PC-9 (cell line): Measurements from ENCODE around the gene LCN10. TPM values are rescaled to one million over a fixed set of nuclear protein-coding genes. Genes with fewer than 3 reads are reported as not detected.

Experiments used
- BruUV-seq: library from RNA; stranded (reverse); fragments of 400-500 nt; replicated peaks from 2 replicates; lab custom pipeline; 2021; lab: Mats Ljungman, UMichigan
- CTCF ChIA-PET: fragments of 300-600 bp; sonication (Branson Sonifier 250); formaldehyde crosslinking; loops from one replicate; lab custom pipeline; 2022; ENCODE audit warnings: antibody characterized with exemption; lab: Charles Lee
- POLR2A ChIA-PET: fragments of 300-600 bp; sonication (Branson Sonifier 250); formaldehyde crosslinking; loops from one replicate; lab custom pipeline; 2022; ENCODE audit warnings: antibody characterized with exemption; ENCODE audit not compliant: unreplicated experiment; lab: Charles Lee
- DNase-seq, 2 experiments: peaks; one replicate each; pipeline versions ENCODE4 v3.0.0 to v3.0.0-alpha.2; 2015 to 2022; ENCODE audit warnings: mixed read lengths in 1 of 2
- H2AFZ ChIP-seq: fragments of 200-600 bp; sonication (generic); 2 replicates; pipeline ENCODE4 v1.8.1; 2017; ENCODE audit warnings: antibody characterized with exemption
- H3F3A ChIP-seq: fragments of 200-600 bp; sonication (generic); 2 replicates; pipeline ENCODE4 v1.8.1; 2017; ENCODE audit warnings: antibody characterized with exemption, mild to moderate bottlenecking, low read depth; ENCODE audit not compliant: insufficient read depth
- H3K27ac ChIP-seq: fragments of 200-600 bp; sonication (generic); 2 replicates; pipeline ENCODE4 v1.6.1; 2016; ENCODE audit warnings: mixed run types
- H3K27me3 ChIP-seq: fragments of 200-600 bp; sonication (generic); 2 replicates; pipeline ENCODE4 v1.6.1; 2016; ENCODE audit warnings: low read depth, mixed run types; ENCODE audit not compliant: insufficient read depth
- H3K36me3 ChIP-seq: fragments of 200-600 bp; sonication (generic); 2 replicates; pipeline ENCODE4 v1.6.1; 2016; ENCODE audit warnings: low read depth, mixed run types
- H3K4me1 ChIP-seq: fragments of 200-600 bp; sonication (generic); replicated peaks from 2 replicates; pipeline ENCODE4 v1.6.1; 2016; ENCODE audit warnings: mixed run types; ENCODE audit not compliant: insufficient read depth
- H3K4me2 ChIP-seq: fragments of 200-600 bp; sonication (generic); 2 replicates; pipeline ENCODE4 v1.6.1; 2017; ENCODE audit warnings: mixed run types
- H3K4me3 ChIP-seq: fragments of 200-600 bp; sonication (generic); 2 replicates; pipeline ENCODE4 v1.6.1; 2016; ENCODE audit warnings: mixed run types
- H3K79me2 ChIP-seq: fragments of 200-600 bp; sonication (generic); 2 replicates; pipeline ENCODE4 v1.6.1; 2017; ENCODE audit warnings: low read depth, mixed run types
- H3K9me2 ChIP-seq: fragments of 200-600 bp; sonication (generic); 2 replicates; pipeline ENCODE4 v1.8.1; 2017; ENCODE audit warnings: mild to moderate bottlenecking; ENCODE audit not compliant: insufficient read depth
- H3K9me3 ChIP-seq: fragments of 200-600 bp; sonication (generic); 2 replicates; pipeline ENCODE4 v1.8.1; 2016; ENCODE audit warnings: low read depth; ENCODE audit not compliant: insufficient read depth
- H4K20me1 ChIP-seq: fragments of 200-600 bp; sonication (generic); 2 replicates; pipeline ENCODE4 v1.8.1; 2017; ENCODE audit not compliant: insufficient read depth
- CTCF ChIP-seq: fragments of 200-600 bp; sonication (generic); conservative IDR thresholded peaks from 2 replicates; pipeline ENCODE4 v1.6.1; 2017; ENCODE audit warnings: mixed run types, antibody characterized with exemption, mild to moderate bottlenecking, moderate library complexity
- EZH2 ChIP-seq: fragments of 200-600 bp; sonication (generic); IDR thresholded peaks from 2 replicates; pipeline ENCODE4 v1.8.0; 2017; ENCODE audit warnings: antibody characterized with exemption, low read depth
- intact Hi-C: fragments of 100-400 bp; cut with micrococcal nuclease; formaldehyde crosslinking; loops from one replicate; pipeline ENCODE4 v1.10.0; 2022; ENCODE audit not compliant: unreplicated experiment
- total RNA-seq: library from RNA; stranded (reverse); gene quantifications from 2 replicates; pipeline ENCODE4 v1.2.3, GENCODE V29; 2021

The LCN10 gene
- total RNA-seq, 1 experiment from 2014 or later, result 0.94 TPM

- Histone ChIP-seq H3K4me2 (no peak overlapping the region), H3K27me3 (peaks cover 87% of the 10 kb centered on the region), H3K4me3 (no peak overlapping the region), H3K27ac (no peak overlapping the region), H3F3A (no peaks in the 10 kb centered on the region), H2AFZ (no peak overlapping the region), H3K9me2 (no peaks in the 10 kb centered on the region), H3K79me2 (no peaks in the 10 kb centered on the region), H3K4me1 (no peaks in the 10 kb centered on the region), H4K20me1 (no peaks in the 10 kb centered on the region), H3K9me3 (no peaks in the 10 kb centered on the region), H3K36me3 (no peaks in the 10 kb centered on the region)
- POLR2A ChIA-PET, result interaction anchor here (0.6 kb wide), 1 partner anchor 72 kb away, joined by 14 read pairs; no protein-coding TSS in a partner anchor
- no peak for TF ChIP-seq CTCF
- no peak for TF ChIP-seq EZH2
- BruUV-seq, result no TSS peak
- CTCF ChIA-PET, result no interaction called here
- DNase-seq, result no peak
- intact Hi-C loops, result no loop called here
Measured at GRCh38 chr9:136744773-136745172, 2.0 kb upstream of the LCN10 start.

DNA sequence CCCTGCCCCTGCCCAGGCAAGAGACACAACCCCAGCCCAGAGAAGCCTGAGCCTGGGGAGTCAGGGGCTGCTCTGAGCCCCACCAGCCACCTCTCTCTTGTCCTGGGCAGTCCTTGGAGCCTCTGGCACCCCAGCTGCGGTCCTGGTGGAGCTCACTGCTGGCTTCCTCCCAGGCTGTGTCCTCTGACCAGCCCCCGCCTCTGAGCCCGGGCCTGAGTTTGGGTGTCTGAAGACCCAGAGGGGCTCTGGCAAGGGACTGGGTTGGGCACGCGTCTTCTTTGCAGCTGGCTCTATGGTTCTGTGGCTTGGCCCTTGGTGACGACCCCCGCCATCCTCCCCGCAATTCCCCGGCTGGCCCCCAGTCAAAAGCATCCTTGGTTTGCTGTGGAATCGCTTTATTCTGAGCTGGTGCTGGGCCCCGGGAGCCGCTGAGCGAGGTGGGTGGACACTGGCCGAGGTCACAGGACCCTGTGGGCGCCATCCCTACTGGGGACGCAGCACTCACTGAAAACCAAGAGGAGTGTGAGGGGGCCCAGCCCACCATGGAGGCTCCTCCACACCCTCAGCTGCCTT lies 985 bp upstream of the LCN10 start:
- Histone ChIP-seq H3K4me1 (no peaks in the 10 kb centered on the region), H3K27me3 (peaks cover 90% of the 10 kb centered on the region), H3K4me3 (no peak overlapping the region), H3K4me2 (no peak overlapping the region), H3K9me2 (no peaks in the 10 kb centered on the region), H3K36me3 (no peaks in the 10 kb centered on the region), H3K79me2 (no peaks in the 10 kb centered on the region), H4K20me1 (no peaks in the 10 kb centered on the region), H3F3A (no peaks in the 10 kb centered on the region), H2AFZ (no peak overlapping the region), H3K9me3 (no peaks in the 10 kb centered on the region), H3K27ac (no peak overlapping the region)
- CTCF ChIA-PET, result interaction anchor here (0.6 kb wide), 1 partner anchor 778 kb away, joined by 5 read pairs; no protein-coding TSS in a partner anchor
- no peak for DNase-seq
- TF ChIP-seq EZH2 (no peak), CTCF (no peak)
- POLR2A ChIA-PET, result no interaction called here
- intact Hi-C loops, result no loop called here
- no TSS peak for BruUV-seq

DNA sequence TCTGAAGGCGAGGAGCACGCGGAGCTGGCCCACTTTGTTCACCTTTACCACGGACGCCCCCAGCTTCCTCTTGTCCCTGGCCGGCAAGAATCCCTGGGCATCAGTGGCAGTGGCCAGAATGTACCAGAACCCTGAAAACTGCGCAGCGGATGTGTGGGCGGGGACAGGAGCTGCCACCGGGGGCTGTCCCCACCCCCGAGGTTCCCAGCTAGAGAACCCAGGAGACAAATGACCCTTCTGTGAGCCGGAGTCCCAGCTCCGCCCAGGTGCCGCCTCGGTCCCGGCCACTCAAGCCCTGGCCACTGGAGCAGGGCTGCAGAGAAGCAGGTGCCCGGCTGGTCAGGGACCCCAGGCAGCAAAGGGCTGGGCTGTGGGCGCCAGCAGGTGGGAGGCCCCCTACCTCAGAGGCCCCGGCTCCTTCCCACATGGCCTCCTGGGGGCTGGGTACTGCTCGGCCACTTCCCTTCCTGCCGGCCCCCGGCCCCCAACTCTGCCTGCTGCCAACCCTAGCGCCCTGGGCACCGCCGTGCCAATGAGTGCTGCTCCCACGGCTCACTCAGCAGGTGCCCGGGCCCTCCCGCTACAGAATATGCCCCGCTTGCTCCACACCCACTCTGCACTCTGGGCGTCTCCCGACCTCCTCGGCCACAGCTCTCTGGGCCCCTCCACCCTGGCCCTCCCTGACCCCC lies 713 bp downstream of the LCN10 start:
- no peaks in the 10 kb centered on the region for H3K9me3 ChIP-seq
- DNase-seq, result no peak
- no peaks in the 10 kb centered on the region for H3K4me1 ChIP-seq
- H3K4me3 ChIP-seq, result no peak overlapping the region
- ChIA-PET POLR2A (no interaction called here), CTCF (interaction anchor here (0.7 kb wide), 1 partner anchor 13 kb away, joined by 3 read pairs; no protein-coding TSS in a partner anchor)
- H3K9me2 ChIP-seq, result no peaks in the 10 kb centered on the region
- H3K27me3 ChIP-seq, result peaks cover 88% of the 10 kb centered on the region
- no peak overlapping the region for H2AFZ ChIP-seq
- H3K36me3 ChIP-seq, result no peaks in the 10 kb centered on the region
- BruUV-seq, result no TSS peak
- no peaks in the 10 kb centered on the region for H3F3A ChIP-seq
- H3K27ac ChIP-seq, result no peak overlapping the region
- peak overlapping the region; percentile 28; the same call in 1 of the 2 replicates for H3K4me2 ChIP-seq
- no peaks in the 10 kb centered on the region for H3K79me2 ChIP-seq
- TF ChIP-seq CTCF (no peak), EZH2 (no peak; the same call in 1 of the 2 replicates)
- intact Hi-C loops, result no loop called here
- H4K20me1 ChIP-seq, result no peaks in the 10 kb centered on the region
